ENCODE data around the gene SVOP.
"Not testable (repeated sequence)": the region's sequence is repeated elsewhere in the genome, so short reads cannot be mapped to it uniquely, and the experiment has no call there.

The SVOP gene

GRCh38 chr12:108879615-108880254 lies 141.1 kb downstream of the SVOP start, which contains the start of gene DAO:
DAO (plus strand) TSS chr12:108880092; CDS start chr12:108885007, 4,915 bp downstream.
- no peak for DNase-seq

GRCh38 chr12:108876550-108876949 lies 144.3 kb downstream of the SVOP start:
- DNase-seq, result no peak

GRCh38 chr12:108875682-108876361 lies 145.0 kb downstream of the SVOP start:
- no peak for DNase-seq

GRCh38 chr12:108875280-108875679 lies 145.6 kb downstream of the SVOP start:
- DNase-seq, result no peak

GRCh38 chr12:108868781-108869180 lies 152.1 kb downstream of the SVOP start:
- DNase-seq, result no peak

- not testable (repeated sequence) for DNase-seq
Observed at GRCh38 chr12:108866083-108866482, 154.8 kb downstream of the SVOP start.

GRCh38 chr12:108865169-108865568 lies 155.7 kb downstream of the SVOP start:
- DNase-seq, result no peak

GRCh38 chr12:108862588-108862959 lies 158.3 kb downstream of the SVOP start:
- no peak for DNase-seq

- DNase-seq, result no peak
Observed at GRCh38 chr12:108861878-108862587, 158.8 kb downstream of the SVOP start.

GRCh38 chr12:108860443-108860842 lies 160.4 kb downstream of the SVOP start:
- DNase-seq, result no peak

- no peak for DNase-seq
Observed at GRCh38 chr12:108859923-108860291, 161.0 kb downstream of the SVOP start.

- not testable (repeated sequence) for DNase-seq
Observed at GRCh38 chr12:108859141-108859922, 161.5 kb downstream of the SVOP start.

GRCh38 chr12:108858311-108859074 lies 162.4 kb downstream of the SVOP start:
- no peak for DNase-seq

Measured in NCI-H1436 treated with DMSO at 0.1 percent for 48 hours (cell line).